ENCODE results near the gene ALDH1L1. TPM values are rescaled to one million over a fixed set of nuclear protein-coding genes. Genes with fewer than 3 reads are reported as not detected.
"Not testable (repeated sequence)": the region's sequence is repeated elsewhere in the genome, so short reads cannot be mapped to it uniquely, and the experiment has no call there.

The ALDH1L1 gene
- total and polyA plus RNA-seq, 2 donors (not counting 1 experiment from before 2014, with no cell fraction given), result not detected

DNA sequence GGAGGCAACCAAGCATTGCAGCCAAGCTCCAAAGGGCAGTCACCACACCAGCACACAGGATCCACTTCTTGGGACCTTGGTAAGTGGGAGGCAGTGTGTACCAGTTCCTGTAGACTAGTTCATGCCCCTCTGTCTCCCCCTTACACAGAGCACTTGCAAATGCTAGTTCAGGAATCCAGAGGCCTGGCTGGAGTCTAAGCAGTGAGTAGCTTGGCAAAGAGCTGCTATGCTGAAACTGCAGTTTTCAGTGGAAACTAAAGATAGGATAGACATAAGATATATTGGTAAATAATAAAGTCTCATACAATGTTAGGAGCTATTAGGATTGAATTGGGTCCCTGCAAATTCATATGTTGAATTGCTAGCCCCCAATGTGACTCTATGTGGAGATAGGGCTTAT, 82.6 kb downstream of the ALDH1L1 start:
- ChIA-PET CTCF (interaction anchor here (0.5 kb wide), 1 partner anchor 8 kb away, joined by 8 read pairs; no protein-coding TSS in a partner anchor), POLR2A (no interaction called here)
- H3K27me3 ChIP-seq (replicated peaks in 1 of 4; ENCODE audit: control extremely low read depth in 1 of 4, control insufficient read depth in 3 of 4, insufficient read depth in 4 of 4, low read length in 3 of 4), result no peaks in the 10 kb centered on the region
- no peak overlapping the region for H3K4me2 ChIP-seq (replicated peaks; ENCODE audit: low read depth, low read length, poor library complexity, severe bottlenecking)
- no peak for DNase-seq
- Mint-ChIP-seq H3K4me3 (no peak overlapping the region), H3K27me3 (peaks cover 12% of the 10 kb centered on the region), H3K9me3 (ENCODE audit: insufficient read depth) (peaks cover 10% of the 10 kb centered on the region), H3K4me1 (no peaks in the 10 kb centered on the region), H3K27ac (no peak overlapping the region)
- H3K9me3 ChIP-seq (ENCODE audit: control extremely low read depth in 1 of 3, control insufficient read depth in 2 of 3, insufficient read depth in 1 of 3, low read length in 2 of 3), result peaks cover 0 to 28% (median 18%) of the 10 kb centered on the region in 3 donors
- H3K79me2 ChIP-seq (ENCODE audit: control insufficient read depth, insufficient read depth, low read length), result no peaks in the 10 kb centered on the region
- no peak overlapping the region for H3K9ac ChIP-seq (ENCODE audit: low read length)
- H3K4me3 ChIP-seq (ENCODE audit: control extremely low read depth in 1 of 5, extremely low read depth in 1 of 5, insufficient read depth in 1 of 5, low read depth in 2 of 5, low read length in 4 of 5), result no peak overlapping the region
- intact Hi-C loops (cut with micrococcal nuclease), result no loop called here
- H3K4me1 ChIP-seq (ENCODE audit: control insufficient read depth in 2 of 2, insufficient read depth in 2 of 2, low read length in 2 of 2), result no peaks in the 10 kb centered on the region
- ATAC-seq (ENCODE audit: low read depth), result no peak
- no peaks in the 10 kb centered on the region for H4K20me1 ChIP-seq (ENCODE audit: control insufficient read depth, insufficient read depth, low read length, poor library complexity, severe bottlenecking)
- no peak overlapping the region for H2AFZ ChIP-seq (ENCODE audit: insufficient read depth, low read depth, low read length, poor library complexity, severe bottlenecking)
- no peak overlapping the region for H3K27ac ChIP-seq (ENCODE audit: low read length in 2 of 2)
- H3K36me3 ChIP-seq (replicated peaks in 1 of 2; ENCODE audit: control extremely low read depth in 1 of 2, control insufficient read depth in 1 of 2, extremely low read depth in 1 of 2, insufficient read depth in 2 of 2, low read length in 1 of 2), result no peaks in the 10 kb centered on the region
- TF ChIP-seq CTCF (IDR thresholded peaks at IDR 0.05), result no peak
- no peak for TF ChIP-seq EZH2 (IDR thresholded peaks at IDR 0.05; ENCODE audit: borderline replicate concordance, insufficient read depth, low read depth, low read length, poor library complexity, severe bottlenecking)

- intact Hi-C loops (cut with micrococcal nuclease); H4K20me1 ChIP-seq (ENCODE audit: control insufficient read depth, insufficient read depth, low read length, poor library complexity, severe bottlenecking); ATAC-seq (ENCODE audit: low read depth); H3K4me1 ChIP-seq (ENCODE audit: control insufficient read depth in 2 of 2, insufficient read depth in 2 of 2, low read length in 2 of 2); H3K9me3 Mint-ChIP-seq (ENCODE audit: insufficient read depth); H3K4me3 Mint-ChIP-seq; H3K4me3 ChIP-seq (ENCODE audit: control extremely low read depth in 1 of 5, extremely low read depth in 1 of 5, insufficient read depth in 1 of 5, low read depth in 2 of 5, low read length in 4 of 5); H3K36me3 ChIP-seq (replicated peaks in 1 of 2; ENCODE audit: control extremely low read depth in 1 of 2, control insufficient read depth in 1 of 2, extremely low read depth in 1 of 2, insufficient read depth in 2 of 2, low read length in 1 of 2); H3K79me2 ChIP-seq (ENCODE audit: control insufficient read depth, insufficient read depth, low read length); H2AFZ ChIP-seq (ENCODE audit: insufficient read depth, low read depth, low read length, poor library complexity, severe bottlenecking); POLR2A ChIA-PET; H3K27ac ChIP-seq (ENCODE audit: low read length in 2 of 2); H3K4me2 ChIP-seq (replicated peaks; ENCODE audit: low read depth, low read length, poor library complexity, severe bottlenecking); H3K4me1 Mint-ChIP-seq; H3K27ac Mint-ChIP-seq; H3K27me3 ChIP-seq (replicated peaks in 1 of 4; ENCODE audit: control extremely low read depth in 1 of 4, control insufficient read depth in 3 of 4, insufficient read depth in 4 of 4, low read length in 3 of 4); CTCF ChIA-PET; H3K9ac ChIP-seq (ENCODE audit: low read length); DNase-seq: not testable (repeated sequence)
- peaks cover 12% of the 10 kb centered on the region for H3K27me3 Mint-ChIP-seq
- peaks cover 0 to 32% (median 18%) of the 10 kb centered on the region in 3 donors for H3K9me3 ChIP-seq (ENCODE audit: control extremely low read depth in 1 of 3, control insufficient read depth in 2 of 3, insufficient read depth in 1 of 3, low read length in 2 of 3)
- WGBS (ENCODE audit: insufficient coverage), result 75% methylated on average over 1 of the region's 6 CpGs
Observed at GRCh38 chr3:126096274-126096673, 84.1 kb downstream of the ALDH1L1 start.

DNA sequence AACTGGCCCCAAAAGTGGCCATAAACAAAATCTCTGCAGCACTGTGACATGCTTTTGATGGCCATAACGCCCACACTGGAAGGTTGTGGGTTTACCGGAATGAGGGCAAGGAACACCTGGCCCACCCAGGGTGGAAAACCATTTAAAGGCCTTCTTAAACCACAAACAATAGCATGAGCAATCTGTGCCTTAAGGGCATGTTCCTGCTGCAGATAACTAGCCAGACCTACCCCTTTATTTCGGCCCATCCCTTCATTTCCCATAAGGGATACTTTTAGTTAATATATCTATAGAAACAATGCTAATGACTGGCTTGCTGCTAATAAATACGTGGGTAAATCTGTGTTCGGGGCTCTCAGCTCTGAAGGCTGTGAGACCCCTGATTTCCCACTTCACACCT, 88.3 kb downstream of the ALDH1L1 start:
- H3K4me2 ChIP-seq (replicated peaks; ENCODE audit: low read depth, low read length, poor library complexity, severe bottlenecking); H3K4me3 ChIP-seq (ENCODE audit: control extremely low read depth in 1 of 5, extremely low read depth in 1 of 5, insufficient read depth in 1 of 5, low read depth in 2 of 5, low read length in 4 of 5); H3K9me3 Mint-ChIP-seq (ENCODE audit: insufficient read depth); CTCF ChIA-PET; H3K27ac ChIP-seq (ENCODE audit: low read length in 2 of 2); H4K20me1 ChIP-seq (ENCODE audit: control insufficient read depth, insufficient read depth, low read length, poor library complexity, severe bottlenecking); H3K27me3 Mint-ChIP-seq; ATAC-seq (ENCODE audit: low read depth); H3K27ac Mint-ChIP-seq; DNase-seq; H3K4me1 Mint-ChIP-seq; H3K27me3 ChIP-seq (replicated peaks in 1 of 4; ENCODE audit: control extremely low read depth in 1 of 4, control insufficient read depth in 3 of 4, insufficient read depth in 4 of 4, low read length in 3 of 4); H3K79me2 ChIP-seq (ENCODE audit: control insufficient read depth, insufficient read depth, low read length); POLR2A ChIA-PET; H3K9ac ChIP-seq (ENCODE audit: low read length); H3K36me3 ChIP-seq (replicated peaks in 1 of 2; ENCODE audit: control extremely low read depth in 1 of 2, control insufficient read depth in 1 of 2, extremely low read depth in 1 of 2, insufficient read depth in 2 of 2, low read length in 1 of 2); H3K4me1 ChIP-seq (ENCODE audit: control insufficient read depth in 2 of 2, insufficient read depth in 2 of 2, low read length in 2 of 2); H2AFZ ChIP-seq (ENCODE audit: insufficient read depth, low read depth, low read length, poor library complexity, severe bottlenecking); intact Hi-C loops (cut with micrococcal nuclease); H3K4me3 Mint-ChIP-seq: not testable (repeated sequence)
- H3K9me3 ChIP-seq (ENCODE audit: control extremely low read depth in 1 of 3, control insufficient read depth in 2 of 3, insufficient read depth in 1 of 3, low read length in 2 of 3), result peaks cover 0 to 18% (median 18%) of the 10 kb centered on the region in 3 donors
- WGBS (ENCODE audit: insufficient coverage), result 92% methylated on average over 2 of the region's 5 CpGs
